HG02610 (cell line): ENCODE measurements around the gene PPFIA2.

Experiments used
- ATAC-seq: cut with Tn5 transposase; IDR thresholded peaks from one replicate; pipeline ENCODE4 v1.9.1; 2021; ENCODE audit warnings: mild to moderate bottlenecking, moderate library complexity; ENCODE audit not compliant: unreplicated experiment

The PPFIA2 gene

GRCh38 chr12:81288651-81289050 lies 470.5 kb downstream of the PPFIA2 start:
- no peak for ATAC-seq

GRCh38 chr12:81284137-81284536 lies 475.0 kb downstream of the PPFIA2 start:
- ATAC-seq, result no peak

- ATAC-seq, result no peak
Observed at GRCh38 chr12:81274637-81275529, 484.3 kb downstream of the PPFIA2 start.

- ATAC-seq, result no peak
Observed at GRCh38 chr12:81270385-81270784, 488.8 kb downstream of the PPFIA2 start.

- ATAC-seq, result no peak
Observed at GRCh38 chr12:81263072-81263471, 496.1 kb downstream of the PPFIA2 start.

GRCh38 chr12:81261508-81262207 lies 497.5 kb downstream of the PPFIA2 start:
- no peak for ATAC-seq

- ATAC-seq, result no peak
Observed at GRCh38 chr12:81259360-81259759, 499.8 kb downstream of the PPFIA2 start.

- ATAC-seq, result no peak
Observed at GRCh38 chr12:81257947-81258551, 501.1 kb downstream of the PPFIA2 start.

GRCh38 chr12:81255947-81256346 lies 503.2 kb downstream of the PPFIA2 start:
- ATAC-seq, result no peak

- no peak for ATAC-seq
Observed at GRCh38 chr12:81255456-81255855, 503.7 kb downstream of the PPFIA2 start.

GRCh38 chr12:81253360-81253759 lies 505.8 kb downstream of the PPFIA2 start:
- no peak for ATAC-seq

- ATAC-seq, result no peak
Observed at GRCh38 chr12:81252228-81252627, 506.9 kb downstream of the PPFIA2 start.

GRCh38 chr12:81249976-81250375 lies 509.2 kb downstream of the PPFIA2 start:
- ATAC-seq, result no peak

- ATAC-seq, result no peak
Observed at GRCh38 chr12:81245907-81246570, 513.1 kb downstream of the PPFIA2 start.

- ATAC-seq, result no peak
Observed at GRCh38 chr12:81245458-81245857, 513.7 kb downstream of the PPFIA2 start.

- no peak for ATAC-seq
Observed at GRCh38 chr12:81231574-81232368, 527.4 kb downstream of the PPFIA2 start.

- no peak for ATAC-seq
Observed at GRCh38 chr12:81229759-81230158, 529.4 kb downstream of the PPFIA2 start.

GRCh38 chr12:81224626-81225025 lies 534.5 kb downstream of the PPFIA2 start:
- ATAC-seq, result no peak

GRCh38 chr12:81222846-81223592 lies 536.1 kb downstream of the PPFIA2 start:
- ATAC-seq, result no peak

- no peak for ATAC-seq
Observed at GRCh38 chr12:81221681-81222080, 537.5 kb downstream of the PPFIA2 start.
